Skeletal muscle tissue (tissue), 4 donors: ENCODE results near the gene CHST9. TPM values are rescaled to one million over a fixed set of nuclear protein-coding genes. Genes with fewer than 3 reads are reported as not detected.

Source experiments
- H3K27ac ChIP-seq: one replicate; pipeline ENCODE4 v1.7.0; 2013; ENCODE audit warnings: mild to moderate bottlenecking, low read depth, low read length, inconsistent platforms
- H3K27me3 ChIP-seq, 3 donors: one replicate each; pipeline ENCODE4 v1.7.0; 2013; ENCODE audit warnings: low read length in 3 of 3; ENCODE audit not compliant: control insufficient read depth in 3 of 3, insufficient read depth in 3 of 3
- H3K36me3 ChIP-seq, 3 donors: one replicate each; pipeline ENCODE4 v1.7.0; 2013; ENCODE audit warnings: low read length in 3 of 3; ENCODE audit not compliant: control insufficient read depth in 3 of 3, insufficient read depth in 3 of 3
- H3K4me1 ChIP-seq, 3 donors: one replicate each; pipeline ENCODE4 v1.7.0; 2013; ENCODE audit warnings: low read length in 3 of 3, mild to moderate bottlenecking in 3 of 3; ENCODE audit not compliant: control insufficient read depth in 3 of 3, insufficient read depth in 3 of 3
- H3K4me3 ChIP-seq, 3 donors: one replicate each; pipeline ENCODE4 v1.7.0; 2013; ENCODE audit warnings: low read length in 3 of 3
- H3K9ac ChIP-seq, 3 donors: one replicate each; pipeline ENCODE4 v1.7.0; 2013; ENCODE audit warnings: low read length in 3 of 3, mild to moderate bottlenecking in 3 of 3, moderate library complexity in 2 of 3, low read depth in 1 of 3
- H3K9me3 ChIP-seq, 3 donors: one replicate each; pipeline ENCODE4 v1.7.0; 2013; ENCODE audit warnings: low read length in 3 of 3; ENCODE audit not compliant: control insufficient read depth in 3 of 3
- total RNA-seq: library from RNA; depleted of rRNA; stranded (reverse); fragments of >200 nt; gene quantifications from one replicate; pipeline ENCODE4 v1.2.3, GENCODE V29; 2014
- donor health status: Osteomylitis.

CHST9 gene
- total RNA-seq, 1 donor from 2014 or later = 0.52 TPM

- Histone ChIP-seq H3K27me3 (no peaks in the 10 kb centered on the region), H3K9me3 (no peaks in the 10 kb centered on the region), H3K9ac (no peak overlapping the region), H3K4me1 (peaks cover 8 to 19% (median 16%) of the 10 kb centered on the region in 3 donors), H3K36me3 (no peaks in the 10 kb centered on the region), H3K27ac (no peak overlapping the region), H3K4me3 (no peak overlapping the region)
Observed at GRCh38 chr18:27061488-27062095, 123.5 kb downstream of the CHST9 start.

DNA sequence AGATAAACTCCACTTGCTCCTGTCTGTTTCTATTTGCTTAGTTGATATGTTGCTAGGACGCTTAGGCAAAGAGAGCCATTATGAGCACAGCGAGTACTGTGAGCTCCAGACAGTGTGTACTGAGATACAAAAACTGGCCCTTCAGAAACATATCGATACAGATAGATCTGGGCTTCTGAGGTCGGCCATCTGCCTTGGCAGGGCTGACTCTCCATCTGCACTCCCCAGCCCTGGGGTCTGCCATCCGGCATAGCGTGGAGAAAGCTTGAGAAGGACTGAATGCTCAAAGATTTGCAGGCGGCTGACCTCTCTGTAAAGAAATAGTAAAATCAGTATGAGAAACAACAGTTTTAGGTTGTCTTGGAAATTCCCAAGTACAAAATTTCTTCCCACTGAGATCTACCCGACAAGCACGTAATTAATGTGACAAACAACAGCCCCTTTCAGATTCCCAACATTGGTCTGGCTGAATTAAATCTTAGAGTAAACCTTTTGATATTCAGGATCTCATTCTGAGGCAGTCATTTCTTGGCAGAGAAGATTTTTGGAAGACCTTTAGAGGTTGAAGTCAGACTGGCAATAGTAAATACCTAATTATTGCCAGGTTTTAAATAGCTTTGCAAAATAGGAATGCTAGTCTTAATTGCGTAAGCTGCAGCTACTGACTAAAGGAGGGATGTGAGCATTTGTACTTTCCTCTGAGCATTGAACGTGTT is 127.4 kb downstream of the CHST9 start:
- Histone ChIP-seq H3K27me3 (no peaks in the 10 kb centered on the region), H3K9ac (peak overlapping the region; percentile 64 to 75 (median 65)), H3K9me3 (no peaks in the 10 kb centered on the region), H3K27ac (peak overlapping the region; percentile 66), H3K36me3 (no peaks in the 10 kb centered on the region), H3K4me3 (peak overlapping the region; percentile 44 to 48 (median 46)), H3K4me1 (peaks cover 8 to 19% (median 16%) of the 10 kb centered on the region in 3 donors)

DNA sequence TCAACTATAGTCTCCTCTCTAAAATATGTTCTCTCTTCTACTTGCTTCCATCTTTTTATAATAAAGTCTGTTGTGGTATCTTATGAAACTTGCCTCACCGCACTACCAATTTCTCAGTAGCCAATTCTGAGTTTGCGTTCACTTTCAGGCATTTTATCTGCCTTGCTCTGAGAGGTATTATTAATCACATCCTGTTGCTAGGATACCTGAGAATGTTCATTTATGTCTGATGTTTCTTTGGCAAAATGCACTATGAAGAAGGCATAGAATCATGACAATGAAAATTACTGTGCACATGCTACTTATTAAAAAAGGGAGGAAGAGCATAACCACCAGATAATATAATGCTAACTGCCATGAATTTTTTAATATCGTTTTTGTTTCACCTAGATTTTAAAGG is 130.2 kb downstream of the CHST9 start:
- no peak overlapping the region for H3K4me3 ChIP-seq
- no peaks in the 10 kb centered on the region for H3K27me3 ChIP-seq
- no peaks in the 10 kb centered on the region for H3K36me3 ChIP-seq
- H3K9ac ChIP-seq = no peak overlapping the region
- H3K4me1 ChIP-seq = peaks cover 8 to 16% (median 15%) of the 10 kb centered on the region in 3 donors
- H3K27ac ChIP-seq = no peak overlapping the region
- H3K9me3 ChIP-seq = no peaks in the 10 kb centered on the region

DNA sequence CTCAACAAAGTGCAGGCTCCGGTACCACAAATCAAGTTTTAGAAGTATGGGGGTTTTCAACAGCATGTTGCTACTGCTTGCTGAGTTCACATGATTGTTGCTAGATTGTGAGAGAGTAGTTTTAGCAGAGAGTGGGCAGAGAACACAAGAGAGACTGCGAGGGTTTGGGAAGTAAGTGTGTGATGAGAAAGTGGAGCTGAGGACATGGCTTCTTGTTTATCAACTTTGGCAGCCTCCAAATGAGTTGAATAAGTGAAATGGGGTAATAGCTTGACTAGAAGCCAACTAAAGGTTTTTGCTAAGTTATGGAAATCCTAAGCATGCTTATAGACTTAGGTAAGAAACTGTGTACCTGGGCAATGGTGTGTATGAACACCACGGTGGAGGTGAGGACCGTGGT is 135.1 kb downstream of the CHST9 start:
- no peak overlapping the region for H3K27ac ChIP-seq
- H3K4me3 ChIP-seq = no peak overlapping the region
- no peaks in the 10 kb centered on the region for H3K4me1 ChIP-seq
- no peaks in the 10 kb centered on the region for H3K36me3 ChIP-seq
- no peaks in the 10 kb centered on the region for H3K27me3 ChIP-seq
- no peak overlapping the region for H3K9ac ChIP-seq
- no peaks in the 10 kb centered on the region for H3K9me3 ChIP-seq

DNA sequence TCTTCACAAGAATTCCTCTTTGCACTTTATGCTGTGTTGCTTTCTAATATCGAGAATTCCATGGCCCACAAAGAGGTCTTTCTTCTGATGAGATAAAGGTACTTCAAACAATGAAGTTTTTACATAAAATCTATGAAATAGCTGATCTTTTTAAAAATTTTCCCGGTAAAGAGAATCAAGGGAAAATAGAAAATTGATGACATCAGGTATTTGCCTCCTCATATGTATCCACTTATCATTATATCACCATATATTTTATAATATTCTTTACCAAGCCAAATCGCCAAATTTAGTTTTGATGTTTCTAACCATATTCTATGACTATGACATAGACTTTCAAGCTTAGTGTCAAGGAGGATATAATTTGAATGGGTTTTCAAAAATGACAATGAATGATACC is 139.8 kb downstream of the CHST9 start:
- no peaks in the 10 kb centered on the region for H3K9me3 ChIP-seq
- no peaks in the 10 kb centered on the region for H3K36me3 ChIP-seq
- no peaks in the 10 kb centered on the region for H3K4me1 ChIP-seq
- H3K27me3 ChIP-seq = no peaks in the 10 kb centered on the region
- H3K4me3 ChIP-seq = no peak overlapping the region
- no peak overlapping the region for H3K27ac ChIP-seq
- H3K9ac ChIP-seq = no peak overlapping the region

DNA sequence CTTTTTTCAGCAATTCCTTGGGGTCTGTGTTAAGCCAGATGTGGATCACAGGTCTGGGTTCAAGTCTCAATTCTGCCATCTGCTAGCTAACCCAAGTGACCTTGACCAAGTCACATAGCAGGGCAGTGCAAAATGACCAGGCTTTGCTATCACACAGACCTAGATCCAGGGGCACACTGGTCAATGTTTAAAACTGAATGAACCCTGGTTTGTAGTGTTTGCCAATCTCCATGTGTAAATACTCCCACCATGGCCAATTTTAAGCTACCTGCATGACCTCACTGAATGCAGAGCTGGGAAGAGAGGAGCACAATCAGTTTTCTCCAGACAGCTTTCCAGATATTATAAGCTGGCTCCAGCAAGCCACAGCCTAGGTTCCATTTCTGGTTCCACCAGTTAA is 142.9 kb downstream of the CHST9 start:
- Histone ChIP-seq H3K9me3 (no peaks in the 10 kb centered on the region), H3K4me3 (no peak overlapping the region)

GRCh38 chr18:27040796-27041195 is 144.3 kb downstream of the CHST9 start:
- Histone ChIP-seq H3K27ac (no peak overlapping the region), H3K9ac (no peak overlapping the region), H3K9me3 (no peaks in the 10 kb centered on the region), H3K27me3 (no peaks in the 10 kb centered on the region), H3K4me1 (no peaks in the 10 kb centered on the region), H3K36me3 (no peaks in the 10 kb centered on the region), H3K4me3 (no peak overlapping the region)

More for the DNA sequence above, 142.9 kb downstream of the CHST9 start:
- H3K4me1 ChIP-seq = no peaks in the 10 kb centered on the region
- H3K27me3 ChIP-seq = no peaks in the 10 kb centered on the region
- H3K36me3 ChIP-seq = no peaks in the 10 kb centered on the region
- H3K27ac ChIP-seq = no peak overlapping the region
- no peak overlapping the region for H3K9ac ChIP-seq

DNA sequence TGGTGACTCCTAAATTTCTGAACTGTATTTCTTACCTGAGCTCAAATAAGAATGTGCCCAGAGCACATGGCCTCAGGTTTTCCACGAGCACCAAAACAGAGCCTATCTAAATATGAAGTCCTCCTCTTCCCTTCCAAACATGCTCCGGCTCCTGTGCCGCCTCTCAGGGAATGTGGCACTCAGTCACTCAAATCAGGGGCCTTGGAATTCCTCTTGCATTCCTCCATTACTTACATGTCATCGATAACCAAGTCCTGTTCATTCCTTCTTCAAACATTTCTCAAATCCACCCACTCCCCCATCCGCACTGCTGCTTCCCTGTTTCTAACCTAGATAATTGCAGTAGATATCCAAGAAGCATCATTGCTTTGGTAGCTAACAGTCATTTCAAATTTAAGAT is 151.4 kb downstream of the CHST9 start:
- H3K9me3 ChIP-seq = no peaks in the 10 kb centered on the region
- no peak overlapping the region for H3K9ac ChIP-seq
- H3K4me3 ChIP-seq = no peak overlapping the region
- H3K4me1 ChIP-seq = no peaks in the 10 kb centered on the region
- no peaks in the 10 kb centered on the region for H3K27me3 ChIP-seq
- no peaks in the 10 kb centered on the region for H3K36me3 ChIP-seq
- H3K27ac ChIP-seq = no peak overlapping the region

DNA sequence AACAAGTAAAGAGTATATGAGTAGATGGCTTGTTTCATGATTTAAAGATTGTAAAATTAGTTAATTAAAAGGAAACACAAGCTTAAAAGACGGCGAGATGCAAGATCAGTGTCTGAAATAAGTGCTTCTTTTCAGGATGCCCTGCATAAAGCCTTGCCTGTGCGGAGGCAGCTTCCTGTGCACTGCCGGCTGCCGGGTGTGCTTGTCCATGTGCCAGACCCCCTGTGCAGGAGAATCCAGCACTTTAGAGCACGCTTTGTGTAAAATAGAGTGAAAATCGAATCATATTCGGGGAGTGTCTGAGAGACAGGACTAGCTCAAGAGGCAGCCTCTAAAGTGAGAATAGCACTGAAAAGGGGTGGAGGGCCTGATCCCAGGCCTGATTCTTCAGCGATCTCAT is 154.7 kb downstream of the CHST9 start:
- Histone ChIP-seq H3K4me3 (no peak overlapping the region), H3K36me3 (no peaks in the 10 kb centered on the region), H3K27ac (no peak overlapping the region), H3K9me3 (no peaks in the 10 kb centered on the region), H3K9ac (no peak overlapping the region), H3K4me1 (no peaks in the 10 kb centered on the region), H3K27me3 (no peaks in the 10 kb centered on the region)

DNA sequence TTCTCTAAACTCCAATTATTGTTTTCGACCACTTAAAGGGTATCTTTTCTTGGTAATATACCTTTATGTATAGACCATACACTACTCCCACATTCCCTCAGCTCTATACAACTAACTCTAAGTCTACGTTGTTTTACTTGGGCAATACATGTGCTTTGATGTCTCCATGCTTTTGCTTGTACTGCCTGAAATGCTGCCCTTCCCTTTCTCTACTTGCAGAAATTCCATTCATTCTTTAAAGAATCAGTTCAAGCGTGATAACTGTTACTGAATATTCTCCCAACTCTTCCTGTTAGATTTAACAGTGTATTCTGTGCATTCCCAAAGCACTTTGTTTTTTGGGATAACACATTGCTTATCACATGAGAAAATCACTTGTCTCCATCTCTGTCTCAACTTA is 162.6 kb downstream of the CHST9 start:
- Histone ChIP-seq H3K27me3 (no peaks in the 10 kb centered on the region), H3K4me1 (no peaks in the 10 kb centered on the region), H3K9ac (no peak overlapping the region), H3K36me3 (no peaks in the 10 kb centered on the region), H3K27ac (no peak overlapping the region), H3K4me3 (no peak overlapping the region), H3K9me3 (no peaks in the 10 kb centered on the region)
